AG04449 (cell line): Measurements from ENCODE around the gene CYRIA.

Experiments used
- CTCF ChIA-PET: fragments of 350-600 bp; formaldehyde crosslinking; extraction: SDS; loops from one replicate; lab custom pipeline; 2021; ENCODE audit warnings: antibody characterized with exemption; lab: Yijun Ruan, JAX
- POLR2A ChIA-PET: fragments of 400-600, 350-600 bp; formaldehyde crosslinking; extraction: SDS; loops from one replicate; lab custom pipeline; 2020; ENCODE audit warnings: antibody characterized with exemption, inconsistent platforms; lab: Yijun Ruan, JAX
- DNase-seq: peaks from one replicate; pipeline ENCODE4 v3.0.0-alpha.2; 2010; ENCODE audit warnings: low read depth, low spot score
- H3K4me3 ChIP-seq: 2 replicates; pipeline ENCODE4 v1.5.1; 2011; ENCODE audit warnings: low read depth, mild to moderate bottlenecking, control low read depth, low read length
- CTCF ChIP-seq: IDR thresholded peaks from one replicate; pipeline ENCODE4 v1.5.1; 2011; ENCODE audit warnings: mild to moderate bottlenecking, moderate library complexity, low read length, control low read depth, inconsistent platforms; ENCODE audit not compliant: insufficient read depth; ENCODE audit errors: missing control alignments

The CYRIA gene

GRCh38 chr2:16632598-16632997 lies 33.0 kb downstream of the CYRIA start:
- CTCF ChIA-PET = no interaction called here
- no peak overlapping the region for H3K4me3 ChIP-seq
- no peak for DNase-seq
- POLR2A ChIA-PET = no interaction called here
- TF ChIP-seq CTCF = no peak

GRCh38 chr2:16630463-16630862 lies 35.2 kb downstream of the CYRIA start:
- H3K4me3 ChIP-seq = no peak overlapping the region
- ChIA-PET POLR2A (no interaction called here), CTCF (no interaction called here)
- DNase-seq = no peak
- no peak for TF ChIP-seq CTCF

- ChIA-PET CTCF (no interaction called here), POLR2A (no interaction called here)
- no peak for DNase-seq
- TF ChIP-seq CTCF = no peak
- H3K4me3 ChIP-seq = no peak overlapping the region
Observed at GRCh38 chr2:16629770-16630169, 35.9 kb downstream of the CYRIA start.

- CTCF ChIA-PET = no interaction called here
- DNase-seq = no peak
- POLR2A ChIA-PET = no interaction called here
- H3K4me3 ChIP-seq = no peak overlapping the region
- no peak for TF ChIP-seq CTCF
Observed at GRCh38 chr2:16629044-16629443, 36.6 kb downstream of the CYRIA start.

GRCh38 chr2:16628314-16628713 lies 37.3 kb downstream of the CYRIA start:
- no peak for DNase-seq
- no peak for TF ChIP-seq CTCF
- CTCF ChIA-PET = no interaction called here
- POLR2A ChIA-PET = no interaction called here
- H3K4me3 ChIP-seq = no peak overlapping the region

- no peak for TF ChIP-seq CTCF
- ChIA-PET CTCF (interaction anchor here (1.7 kb wide), 1 partner anchor 12 kb away, joined by 6 read pairs; no protein-coding TSS in a partner anchor), POLR2A (no interaction called here)
- H3K4me3 ChIP-seq = no peak overlapping the region
- no peak for DNase-seq
Observed at GRCh38 chr2:16626997-16627605, 38.5 kb downstream of the CYRIA start.
